ENCODE measurements around the gene LRRC9.

DNA sequence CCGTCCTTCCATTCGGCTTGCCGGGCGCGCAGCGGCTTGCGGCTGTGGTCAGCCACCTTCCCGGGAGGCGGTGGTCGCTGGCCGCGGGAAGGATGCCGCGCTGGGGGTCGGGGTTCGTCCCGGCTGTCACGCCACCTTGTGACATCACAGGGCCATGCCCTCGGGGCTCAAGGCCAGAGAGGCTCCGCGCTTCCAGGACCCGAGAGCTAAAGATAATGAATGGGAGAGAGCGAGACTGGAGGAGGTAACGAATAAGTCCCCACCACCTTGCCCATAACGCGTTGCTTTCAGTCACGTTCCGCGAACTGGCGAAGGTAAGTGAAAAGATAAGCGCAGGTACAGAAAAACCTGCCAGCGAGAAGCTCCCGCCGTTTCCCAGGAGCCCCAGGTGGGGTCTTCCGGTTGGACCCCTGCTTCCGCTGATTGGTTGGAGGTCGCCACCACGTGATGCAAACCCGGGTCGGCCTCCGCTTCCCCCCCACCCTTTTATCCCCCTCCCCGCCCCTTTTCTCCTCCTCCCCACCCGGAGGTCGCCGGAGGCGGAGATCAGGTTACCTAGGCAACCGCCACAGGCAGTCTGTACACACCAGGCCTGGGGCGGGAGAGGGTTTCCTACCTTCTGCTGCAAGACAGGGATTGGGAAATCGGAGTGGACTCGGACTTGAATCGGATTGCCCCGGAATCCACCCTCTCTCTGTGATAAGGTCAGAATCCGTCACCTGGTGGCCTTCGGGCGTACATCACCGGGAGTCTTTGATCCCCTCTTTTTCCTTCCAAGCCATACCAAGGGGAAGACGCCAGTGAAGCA, at the start of gene LRRC9:
- TF ChIP-seq CTCF (IDR thresholded peaks at IDR 0.05 in 4 of 5, conservative IDR thresholded peaks at IDR 0.05 in 1 of 5) (no peak), POLR2A (IDR thresholded peaks at IDR 0.05) (no peak)

All from gastrocnemius medialis (tissue), 4 donors.